GM12878 (cell line): ENCODE results near the gene GIT1. TPM values are rescaled to one million over a fixed set of nuclear protein-coding genes. Genes with fewer than 3 reads are reported as not detected.
A peak's percentile ranks its signal among the peaks of the same experiment; 100 is the strongest.

ENCODE experiments used
- CEBPB ChIP-seq, 2 experiments: fragments of 150-350 bp in 1 of 2; IDR thresholded peaks; 2 replicates each; pipeline ENCODE4 v1.6.1; 2012 to 2014; ENCODE audit warnings: low read depth in 2 of 2, low read length in 2 of 2, borderline replicate concordance in 1 of 2, inconsistent platforms in 1 of 2
- ETV6 ChIP-seq, 2 experiments: fragments of 450-650 bp in 1 of 2; IDR thresholded peaks in 1 of 2; conservative IDR thresholded peaks in 1 of 2; 2 replicates each; pipeline ENCODE4 v1.6.1; 2014; ENCODE audit warnings: antibody characterized with exemption in 1 of 2, borderline replicate concordance in 1 of 2, low read depth in 1 of 2, mild to moderate bottlenecking in 1 of 2, moderate library complexity in 1 of 2
- HDAC2 ChIP-seq: fragments of 200-600 bp; sonication (generic); IDR thresholded peaks from 2 replicates; pipeline ENCODE4 v1.6.1; 2017
- IKZF2 ChIP-seq, 2 experiments: fragments of 450-650 bp; IDR thresholded peaks; 2 replicates each; pipeline ENCODE4 v1.6.1; 2017; ENCODE audit warnings: mild to moderate bottlenecking in 2 of 2, moderate library complexity in 2 of 2
- KLF5 ChIP-seq: fragments of 450-650 bp; IDR thresholded peaks from 2 replicates; pipeline ENCODE4 v1.6.1; 2014; ENCODE audit warnings: mild to moderate bottlenecking; ENCODE audit not compliant: partially characterized antibody
- MTA3 ChIP-seq: IDR thresholded peaks from 2 replicates; pipeline ENCODE4 v1.6.1; 2012; ENCODE audit warnings: low read length, inconsistent platforms, borderline replicate concordance
- NRF1 ChIP-seq: conservative IDR thresholded peaks from 2 replicates; pipeline ENCODE4 v1.6.1; 2011; ENCODE audit warnings: mild to moderate bottlenecking, low read depth, low read length, improper control_type of control experiment
- RB1 ChIP-seq: fragments of 450-650 bp; formaldehyde crosslinking; IDR thresholded peaks from 2 replicates; pipeline ENCODE4 v1.6.1; 2017; ENCODE audit warnings: mild to moderate bottlenecking, borderline replicate concordance
- RCOR1 ChIP-seq: conservative IDR thresholded peaks from 2 replicates; pipeline ENCODE4 v1.6.1; 2012; ENCODE audit warnings: low read depth, low read length, improper control_type of control experiment
- STAT3 ChIP-seq: IDR thresholded peaks from 2 replicates; pipeline ENCODE4 v1.6.1; 2011; ENCODE audit warnings: low read depth, low read length, improper control_type of control experiment
- SUZ12 ChIP-seq: fragments of 200-600 bp; sonication (generic); IDR thresholded peaks from one replicate; pipeline ENCODE4 v1.6.1; 2018; ENCODE audit warnings: antibody characterized with exemption, mild to moderate bottlenecking; ENCODE audit not compliant: unreplicated experiment
- ZBED1 ChIP-seq: IDR thresholded peaks from 2 replicates; pipeline ENCODE4 v1.6.1; 2016; ENCODE audit warnings: borderline replicate concordance
- ZNF207 ChIP-seq: fragments of 450-650 bp; IDR thresholded peaks from 2 replicates; pipeline ENCODE4 v1.6.1; 2014; ENCODE audit warnings: antibody characterized with exemption, mild to moderate bottlenecking, borderline replicate concordance
- ZZZ3 ChIP-seq: IDR thresholded peaks from 2 replicates; pipeline ENCODE4 v1.6.1; 2011; ENCODE audit warnings: low read depth; ENCODE audit not compliant: control insufficient read depth, insufficient read length
- polyA plus RNA-seq, 11 experiments: library from polyadenylated mRNA; depleted of rRNA in 4 of 11; unstranded in 6 of 11; stranded (reverse) in 5 of 11; fragments of >200 nt; fragmentation: Nextera tagmentation in 4 of 11; fragmentation: Illumina TruSeq in 1 of 11; extraction: Ambion mirVana in 4 of 11; extraction: Trizol in 1 of 11; gene quantifications; 1 replicate in 1 of 11; 2 replicates in 10 of 11; pipeline versions ENCODE4 v1.2.1 to v1.2.3, GENCODE V29; 2011 to 2016; ENCODE audit warnings: inconsistent platforms in 2 of 11, missing spikeins in 2 of 11, low read depth in 1 of 11
- total RNA-seq, 4 experiments: library from RNA; depleted of rRNA in 3 of 4; stranded (reverse); fragments of >200 nt in 3 of 4; fragmentation: Illumina TruSeq in 1 of 4; extraction: Trizol in 1 of 4; gene quantifications; 2 replicates each; pipeline versions ENCODE4 v1.2.1 to v1.2.3, GENCODE V29; 2013 to 2021
- TF ChIP-seq, protein P1 (sequence below): fragments of 450-650 bp; IDR thresholded peaks from 2 replicates; pipeline ENCODE4 v1.6.1; 2017; ENCODE audit warnings: mild to moderate bottlenecking, moderate library complexity
- TF ChIP-seq, protein P2 (sequence below): IDR thresholded peaks from 2 replicates; pipeline ENCODE4 v1.6.1; 2011; ENCODE audit warnings: mild to moderate bottlenecking, low read depth, low read length, moderate library complexity; ENCODE audit not compliant: insufficient replicate concordance
- TF ChIP-seq, protein P3 (sequence below): fragments of 450-650 bp; IDR thresholded peaks from 2 replicates; pipeline ENCODE4 v1.6.1; 2016; ENCODE audit warnings: mild to moderate bottlenecking
- TF ChIP-seq, protein P4 (sequence below): fragments of 450-650 bp; IDR thresholded peaks from 2 replicates; pipeline ENCODE4 v1.6.1; 2017; ENCODE audit warnings: mild to moderate bottlenecking

Gene GIT1
- total and polyA plus RNA-seq, 10 of the 15 experiments (the other 5 are each of a cell fraction or from before 2014, with no cell fraction given) = 0.24 to 45.3 (median 20.9) TPM

DNA sequence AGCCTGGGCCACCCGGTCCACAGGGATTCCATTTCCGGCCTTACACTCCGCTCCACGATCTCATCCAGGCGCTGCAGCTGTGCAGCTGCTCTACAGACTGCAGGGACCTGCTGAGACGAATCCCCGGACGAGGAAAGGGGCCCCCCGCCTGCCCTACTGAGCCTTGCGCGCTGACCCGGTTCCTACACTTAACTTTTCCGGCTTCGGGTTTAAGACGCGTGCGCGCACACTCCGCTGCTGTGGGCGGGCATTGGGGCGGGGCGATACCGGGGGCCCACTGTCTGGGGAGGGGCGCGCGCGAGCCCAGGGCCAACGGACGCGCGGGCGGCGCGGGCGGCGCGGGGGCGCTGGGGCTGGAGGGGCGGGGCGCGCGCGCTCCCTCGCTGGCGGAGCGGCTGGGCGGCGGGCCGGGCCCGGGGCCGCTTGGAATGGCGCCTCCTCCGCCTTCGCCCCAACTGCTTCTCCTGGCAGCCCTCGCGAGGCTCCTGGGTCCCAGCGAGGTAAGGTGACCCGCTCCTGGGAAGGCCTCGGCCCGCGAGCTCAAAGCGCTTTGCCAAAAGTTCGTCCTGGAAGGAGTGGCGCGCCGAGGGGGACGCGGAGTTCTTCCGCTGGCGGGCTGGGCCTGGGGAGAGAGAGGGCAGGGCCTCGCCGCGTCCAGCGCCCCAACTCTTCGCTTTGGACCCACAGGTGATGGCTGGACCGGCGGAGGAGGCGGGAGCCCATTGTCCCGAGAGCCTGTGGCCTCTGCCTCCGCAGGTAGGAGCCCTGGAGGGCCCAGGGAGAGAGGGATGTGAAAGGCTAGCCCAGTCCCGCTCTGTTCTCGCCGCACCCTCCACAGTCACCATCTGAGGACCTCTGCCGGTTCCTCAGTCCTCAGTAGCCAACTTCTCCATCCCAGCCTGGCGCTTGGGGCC is 20.9 kb downstream of the GIT1 start, which contains the start of gene TP53I13 (continued):
- TF ChIP-seq, protein P1, sequence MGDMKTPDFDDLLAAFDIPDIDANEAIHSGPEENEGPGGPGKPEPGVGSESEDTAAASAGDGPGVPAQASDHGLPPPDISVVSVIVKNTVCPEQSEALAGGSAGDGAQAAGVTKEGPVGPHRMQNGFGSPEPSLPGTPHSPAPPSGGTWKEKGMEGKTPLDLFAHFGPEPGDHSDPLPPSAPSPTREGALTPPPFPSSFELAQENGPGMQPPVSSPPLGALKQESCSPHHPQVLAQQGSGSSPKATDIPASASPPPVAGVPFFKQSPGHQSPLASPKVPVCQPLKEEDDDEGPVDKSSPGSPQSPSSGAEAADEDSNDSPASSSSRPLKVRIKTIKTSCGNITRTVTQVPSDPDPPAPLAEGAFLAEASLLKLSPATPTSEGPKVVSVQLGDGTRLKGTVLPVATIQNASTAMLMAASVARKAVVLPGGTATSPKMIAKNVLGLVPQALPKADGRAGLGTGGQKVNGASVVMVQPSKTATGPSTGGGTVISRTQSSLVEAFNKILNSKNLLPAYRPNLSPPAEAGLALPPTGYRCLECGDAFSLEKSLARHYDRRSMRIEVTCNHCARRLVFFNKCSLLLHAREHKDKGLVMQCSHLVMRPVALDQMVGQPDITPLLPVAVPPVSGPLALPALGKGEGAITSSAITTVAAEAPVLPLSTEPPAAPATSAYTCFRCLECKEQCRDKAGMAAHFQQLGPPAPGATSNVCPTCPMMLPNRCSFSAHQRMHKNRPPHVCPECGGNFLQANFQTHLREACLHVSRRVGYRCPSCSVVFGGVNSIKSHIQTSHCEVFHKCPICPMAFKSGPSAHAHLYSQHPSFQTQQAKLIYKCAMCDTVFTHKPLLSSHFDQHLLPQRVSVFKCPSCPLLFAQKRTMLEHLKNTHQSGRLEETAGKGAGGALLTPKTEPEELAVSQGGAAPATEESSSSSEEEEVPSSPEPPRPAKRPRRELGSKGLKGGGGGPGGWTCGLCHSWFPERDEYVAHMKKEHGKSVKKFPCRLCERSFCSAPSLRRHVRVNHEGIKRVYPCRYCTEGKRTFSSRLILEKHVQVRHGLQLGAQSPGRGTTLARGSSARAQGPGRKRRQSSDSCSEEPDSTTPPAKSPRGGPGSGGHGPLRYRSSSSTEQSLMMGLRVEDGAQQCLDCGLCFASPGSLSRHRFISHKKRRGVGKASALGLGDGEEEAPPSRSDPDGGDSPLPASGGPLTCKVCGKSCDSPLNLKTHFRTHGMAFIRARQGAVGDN = no peak
- TF ChIP-seq ZZZ3 (no peak), RB1 (no peak), HDAC2 (no peak), ZBED1 (no peak), NRF1 (no peak), ZNF207 (0 out of 2 replicates have a peak, but pooled peaks have one; percentile 58), MTA3 (no peak), KLF5 (no peak), STAT3 (no peak), SUZ12 (no peak), RCOR1 (no peak), IKZF2 (IDR thresholded peaks at IDR 0.05) (no peak), CEBPB (IDR thresholded peaks at IDR 0.05; ENCODE audit: borderline replicate concordance in 1 of 2, low read depth in 2 of 2, low read length in 2 of 2) (no peak), ETV6 (conservative IDR thresholded peaks at IDR 0.05 in 1 of 2, IDR thresholded peaks at IDR 0.05 in 1 of 2; ENCODE audit: borderline replicate concordance in 1 of 2, low read depth in 1 of 2) (no peak)
- TF ChIP-seq, protein P2, sequence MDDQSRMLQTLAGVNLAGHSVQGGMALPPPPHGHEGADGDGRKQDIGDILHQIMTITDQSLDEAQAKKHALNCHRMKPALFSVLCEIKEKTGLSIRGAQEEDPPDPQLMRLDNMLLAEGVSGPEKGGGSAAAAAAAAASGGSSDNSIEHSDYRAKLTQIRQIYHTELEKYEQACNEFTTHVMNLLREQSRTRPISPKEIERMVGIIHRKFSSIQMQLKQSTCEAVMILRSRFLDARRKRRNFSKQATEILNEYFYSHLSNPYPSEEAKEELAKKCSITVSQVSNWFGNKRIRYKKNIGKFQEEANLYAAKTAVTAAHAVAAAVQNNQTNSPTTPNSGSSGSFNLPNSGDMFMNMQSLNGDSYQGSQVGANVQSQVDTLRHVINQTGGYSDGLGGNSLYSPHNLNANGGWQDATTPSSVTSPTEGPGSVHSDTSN = no peak
- TF ChIP-seq, protein P3, sequence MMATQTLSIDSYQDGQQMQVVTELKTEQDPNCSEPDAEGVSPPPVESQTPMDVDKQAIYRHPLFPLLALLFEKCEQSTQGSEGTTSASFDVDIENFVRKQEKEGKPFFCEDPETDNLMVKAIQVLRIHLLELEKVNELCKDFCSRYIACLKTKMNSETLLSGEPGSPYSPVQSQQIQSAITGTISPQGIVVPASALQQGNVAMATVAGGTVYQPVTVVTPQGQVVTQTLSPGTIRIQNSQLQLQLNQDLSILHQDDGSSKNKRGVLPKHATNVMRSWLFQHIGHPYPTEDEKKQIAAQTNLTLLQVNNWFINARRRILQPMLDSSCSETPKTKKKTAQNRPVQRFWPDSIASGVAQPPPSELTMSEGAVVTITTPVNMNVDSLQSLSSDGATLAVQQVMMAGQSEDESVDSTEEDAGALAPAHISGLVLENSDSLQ = no peak
- TF ChIP-seq, protein P4, sequence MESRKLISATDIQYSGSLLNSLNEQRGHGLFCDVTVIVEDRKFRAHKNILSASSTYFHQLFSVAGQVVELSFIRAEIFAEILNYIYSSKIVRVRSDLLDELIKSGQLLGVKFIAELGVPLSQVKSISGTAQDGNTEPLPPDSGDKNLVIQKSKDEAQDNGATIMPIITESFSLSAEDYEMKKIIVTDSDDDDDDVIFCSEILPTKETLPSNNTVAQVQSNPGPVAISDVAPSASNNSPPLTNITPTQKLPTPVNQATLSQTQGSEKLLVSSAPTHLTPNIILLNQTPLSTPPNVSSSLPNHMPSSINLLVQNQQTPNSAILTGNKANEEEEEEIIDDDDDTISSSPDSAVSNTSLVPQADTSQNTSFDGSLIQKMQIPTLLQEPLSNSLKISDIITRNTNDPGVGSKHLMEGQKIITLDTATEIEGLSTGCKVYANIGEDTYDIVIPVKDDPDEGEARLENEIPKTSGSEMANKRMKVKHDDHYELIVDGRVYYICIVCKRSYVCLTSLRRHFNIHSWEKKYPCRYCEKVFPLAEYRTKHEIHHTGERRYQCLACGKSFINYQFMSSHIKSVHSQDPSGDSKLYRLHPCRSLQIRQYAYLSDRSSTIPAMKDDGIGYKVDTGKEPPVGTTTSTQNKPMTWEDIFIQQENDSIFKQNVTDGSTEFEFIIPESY = no peak
